Suprapubic skin (tissue), 3 donors: ENCODE results near the gene CPD.

Experiments used
- CTCF ChIP-seq, 2 donors: fragments of 200-600 bp in 1 of 2; fragments of 450-650 bp in 1 of 2; sonication (generic) in 1 of 2; IDR thresholded peaks; one replicate each; pipeline ENCODE4 v1.5.1; 2016 to 2019; ENCODE audit warnings: antibody characterized with exemption in 2 of 2, mild to moderate bottlenecking in 1 of 2, moderate library complexity in 1 of 2
- POLR2AphosphoS5 ChIP-seq, 3 donors: sonication (generic); formaldehyde crosslinking; IDR thresholded peaks; one replicate each; pipeline ENCODE4 v1.6.1; 2017; ENCODE audit warnings: antibody characterized with exemption in 3 of 3

DNA sequence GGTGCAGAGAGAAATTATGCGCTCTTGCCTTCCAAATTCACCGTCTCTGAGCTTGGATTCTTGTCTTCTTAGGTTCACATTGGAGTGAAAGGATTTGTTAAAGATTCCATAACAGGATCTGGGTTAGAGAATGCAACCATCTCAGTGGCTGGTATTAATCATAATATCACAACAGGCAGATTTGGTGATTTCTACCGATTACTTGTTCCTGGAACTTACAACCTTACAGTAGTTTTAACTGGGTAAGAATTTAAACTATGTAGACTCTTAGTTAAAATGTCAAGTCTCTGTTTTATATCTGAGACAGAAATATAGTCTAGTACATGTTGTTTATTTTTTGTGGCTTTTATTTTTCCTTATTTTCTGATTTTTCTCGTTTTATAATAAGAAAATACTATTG lies 42.9 kb downstream of the CPD start:
- TF ChIP-seq CTCF (IDR thresholded peaks at IDR 0.05) (no peak), POLR2AphosphoS5 (IDR thresholded peaks at IDR 0.05) (no peak)
